Measurements from ENCODE around the gene CMIP.

DNA sequence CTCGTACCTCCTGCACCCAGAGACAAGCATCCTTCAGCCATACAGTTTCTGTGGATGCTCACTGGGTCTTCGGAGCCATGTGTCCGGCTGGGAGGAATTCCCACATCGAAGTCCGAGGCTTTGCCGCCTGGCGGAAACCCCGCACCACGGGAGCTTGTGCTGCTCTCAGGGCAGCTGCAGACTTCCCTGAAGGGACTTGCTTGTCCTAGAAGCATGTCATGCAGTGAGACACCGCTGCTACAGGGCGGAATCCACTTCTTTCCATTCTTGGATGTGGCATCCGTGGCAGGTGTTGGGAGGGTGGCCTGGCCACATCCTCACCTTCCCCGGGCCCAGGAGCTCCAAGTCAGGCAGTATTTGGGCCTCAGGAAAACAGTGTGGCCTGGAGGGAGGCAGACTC, 122.5 kb downstream of the CMIP start:
- TF ChIP-seq, protein P1, sequence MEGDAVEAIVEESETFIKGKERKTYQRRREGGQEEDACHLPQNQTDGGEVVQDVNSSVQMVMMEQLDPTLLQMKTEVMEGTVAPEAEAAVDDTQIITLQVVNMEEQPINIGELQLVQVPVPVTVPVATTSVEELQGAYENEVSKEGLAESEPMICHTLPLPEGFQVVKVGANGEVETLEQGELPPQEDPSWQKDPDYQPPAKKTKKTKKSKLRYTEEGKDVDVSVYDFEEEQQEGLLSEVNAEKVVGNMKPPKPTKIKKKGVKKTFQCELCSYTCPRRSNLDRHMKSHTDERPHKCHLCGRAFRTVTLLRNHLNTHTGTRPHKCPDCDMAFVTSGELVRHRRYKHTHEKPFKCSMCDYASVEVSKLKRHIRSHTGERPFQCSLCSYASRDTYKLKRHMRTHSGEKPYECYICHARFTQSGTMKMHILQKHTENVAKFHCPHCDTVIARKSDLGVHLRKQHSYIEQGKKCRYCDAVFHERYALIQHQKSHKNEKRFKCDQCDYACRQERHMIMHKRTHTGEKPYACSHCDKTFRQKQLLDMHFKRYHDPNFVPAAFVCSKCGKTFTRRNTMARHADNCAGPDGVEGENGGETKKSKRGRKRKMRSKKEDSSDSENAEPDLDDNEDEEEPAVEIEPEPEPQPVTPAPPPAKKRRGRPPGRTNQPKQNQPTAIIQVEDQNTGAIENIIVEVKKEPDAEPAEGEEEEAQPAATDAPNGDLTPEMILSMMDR (IDR thresholded peaks at IDR 0.05), result no peak
- TF ChIP-seq POLR2AphosphoS5 (IDR thresholded peaks at IDR 0.05), result no peak
- no peak for TF ChIP-seq POLR2A (IDR thresholded peaks at IDR 0.05)
- no peak for TF ChIP-seq EP300 (IDR thresholded peaks at IDR 0.05; ENCODE audit: low read depth)

All from transverse colon (tissue), 4 donors.